HCT116 (cell line): Measurements from ENCODE around the gene MYBPC3. TPM values are rescaled to one million over a fixed set of nuclear protein-coding genes. Genes with fewer than 3 reads are reported as not detected.

Experiments used
- ATAC-seq: fragments of 200-7000 bp; cut with Tn5 transposase; 2 replicates; pipeline ENCODE4 v1.9.1; 2020; ENCODE audit warnings: mild to moderate bottlenecking, moderate library complexity
- BruUV-seq: library from RNA; stranded (reverse); fragments of 400-500 nt; replicated peaks from 2 replicates; lab custom pipeline; 2021; lab: Mats Ljungman, UMichigan
- CTCF ChIA-PET: fragments of 300-600 bp; sonication (Branson Sonifier 250); formaldehyde crosslinking; loops from one replicate; lab custom pipeline; 2021; ENCODE audit warnings: antibody characterized with exemption; lab: Charles Lee
- POLR2A ChIA-PET: fragments of 300-600, 350-600 bp; sonication (Branson Sonifier 250); formaldehyde crosslinking; loops from one replicate; lab custom pipeline; 2021; ENCODE audit warnings: antibody characterized with exemption; lab: Charles Lee
- RAD21 ChIA-PET, 2 experiments: fragments of 300-600 bp; sonication (Branson Sonifier 250); formaldehyde crosslinking; loops; one replicate each; lab custom pipeline; 2023; ENCODE audit warnings: low total read pairs in 2 of 2; ENCODE audit not compliant: uncharacterized antibody in 2 of 2, unreplicated experiment in 2 of 2, low non-redundant PET in 1 of 2; lab: Charles Lee
- DNase-seq: peaks from one replicate; pipeline ENCODE4 v3.0.0-alpha.2; 2010; ENCODE audit warnings: low read depth, low spot score
- H2AFZ ChIP-seq: fragments of 200-600 bp; shearing (Covaris generic), sonication (generic); 2 replicates; pipeline ENCODE4 v1.6.1; 2017; ENCODE audit warnings: low read depth, mixed run types, mixed read lengths, antibody characterized with exemption, low read length; ENCODE audit not compliant: poor library complexity, severe bottlenecking
- H3K27ac ChIP-seq: 2 replicates; pipeline ENCODE4 v1.5.1; 2012; ENCODE audit warnings: low read depth, low read length
- H3K27me3 ChIP-seq: fragments of 200-600 bp; sonication (generic); 2 replicates; pipeline ENCODE4 v1.6.1; 2016; ENCODE audit warnings: mixed run types, low read length, mixed read lengths; ENCODE audit not compliant: insufficient read depth
- H3K36me3 ChIP-seq, 2 experiments: fragments of 200-500 bp in 1 of 2; fragments of 200-600 bp in 1 of 2; sonication (Bioruptor generic) in 1 of 2; sonication (generic) in 1 of 2; 2 replicates each; pipeline versions ENCODE4 v1.5.1 to v1.6.1; 2014 to 2016; ENCODE audit warnings: low read length in 2 of 2, inconsistent platforms in 1 of 2, mixed read lengths in 1 of 2, mixed run types in 1 of 2; ENCODE audit not compliant: insufficient read depth in 2 of 2, control insufficient read depth in 1 of 2
- H3K4me1 ChIP-seq, 2 experiments: fragments of 200-600 bp in 1 of 2; sonication (generic) in 1 of 2; 2 replicates each; pipeline versions ENCODE4 v1.5.1 to v1.6.1; 2012 to 2017; ENCODE audit warnings: low read length in 2 of 2, inconsistent platforms in 1 of 2, mild to moderate bottlenecking in 1 of 2, mixed read lengths in 1 of 2, mixed run types in 1 of 2, moderate library complexity in 1 of 2; ENCODE audit not compliant: insufficient read depth in 2 of 2, control insufficient read depth in 1 of 2
- H3K4me2 ChIP-seq: fragments of 200-600 bp; sonication (generic); 2 replicates; pipeline ENCODE4 v1.6.1; 2017; ENCODE audit warnings: mixed run types, low read length, mixed read lengths
- H3K4me3 ChIP-seq, 2 experiments: fragments of 200-600 bp in 1 of 2; sonication (generic) in 1 of 2; replicated peaks in 1 of 2; 2 replicates each; pipeline ENCODE4 v1.5.1; 2011 to 2016; ENCODE audit warnings: low read length in 2 of 2, control low read depth in 1 of 2, low read depth in 1 of 2, mild to moderate bottlenecking in 1 of 2, mixed read lengths in 1 of 2, mixed run types in 1 of 2
- H3K79me2 ChIP-seq: fragments of 200-600 bp; sonication (generic); 2 replicates; pipeline ENCODE4 v1.6.1; 2017; ENCODE audit warnings: mild to moderate bottlenecking, mixed run types, low read length, moderate library complexity, mixed read lengths; ENCODE audit not compliant: insufficient read depth
- H3K9ac ChIP-seq: fragments of 200-600 bp; sonication (generic); 2 replicates; pipeline ENCODE4 v1.6.1; 2016; ENCODE audit warnings: low read length, mixed read lengths
- H3K9me2 ChIP-seq: fragments of 200-600 bp; sonication (generic), shearing (Covaris generic); 2 replicates; pipeline ENCODE4 v1.6.1; 2017; ENCODE audit warnings: mixed run types, mild to moderate bottlenecking, moderate library complexity; ENCODE audit not compliant: insufficient read depth
- H3K9me3 ChIP-seq, 2 experiments: fragments of 200-500 bp in 1 of 2; fragments of 200-600 bp in 1 of 2; sonication (Bioruptor generic) in 1 of 2; sonication (generic) in 1 of 2; 2 replicates each; pipeline ENCODE4 v1.6.1; 2014 to 2017; ENCODE audit warnings: low read length in 2 of 2, mixed read lengths in 2 of 2, inconsistent platforms in 1 of 2, low read depth in 1 of 2, mild to moderate bottlenecking in 1 of 2, mixed run types in 1 of 2, moderate library complexity in 1 of 2; ENCODE audit not compliant: control insufficient read depth in 1 of 2, insufficient read depth in 1 of 2
- H4K20me1 ChIP-seq: fragments of 200-600 bp; sonication (generic), shearing (Covaris generic); 2 replicates; pipeline ENCODE4 v1.6.1; 2017; ENCODE audit warnings: mixed run types, mild to moderate bottlenecking, moderate library complexity; ENCODE audit not compliant: insufficient read depth
- ATF3 ChIP-seq: IDR thresholded peaks from 2 replicates; pipeline ENCODE4 v1.6.1; 2012
- CEBPB ChIP-seq: IDR thresholded peaks from 2 replicates; pipeline ENCODE4 v1.6.1; 2012; ENCODE audit warnings: low read depth
- CTCF ChIP-seq, 3 experiments: fragments of 200-600 bp in 1 of 3; sonication (generic) in 1 of 3; IDR thresholded peaks in 2 of 3; conservative IDR thresholded peaks in 1 of 3; 2 replicates each; pipeline ENCODE4 v1.5.1; 2012 to 2017; ENCODE audit warnings: low read depth in 2 of 3, low read length in 2 of 3, antibody characterized with exemption in 1 of 3, borderline replicate concordance in 1 of 3, control low read depth in 1 of 3, mild to moderate bottlenecking in 1 of 3, mixed read lengths in 1 of 3, mixed run types in 1 of 3, moderate library complexity in 1 of 3; ENCODE audit not compliant: insufficient read depth in 1 of 3
- EGR1 ChIP-seq: IDR thresholded peaks from 2 replicates; pipeline ENCODE4 v1.6.1; 2012; ENCODE audit warnings: low read depth
- EZH2 ChIP-seq: fragments of 200-600 bp; sonication (generic); IDR thresholded peaks from 2 replicates; pipeline ENCODE4 v1.6.1; 2017; ENCODE audit warnings: antibody characterized with exemption, mixed run types
- EZH2phosphoT487 ChIP-seq: fragments of 200-600 bp; IDR thresholded peaks from 2 replicates; pipeline ENCODE4 v1.6.1; 2018; ENCODE audit warnings: antibody characterized with exemption, borderline replicate concordance
- FOSL1 ChIP-seq: IDR thresholded peaks from 2 replicates; pipeline ENCODE4 v1.6.1; 2012; ENCODE audit warnings: low read depth
- MAX ChIP-seq: IDR thresholded peaks from 2 replicates; pipeline ENCODE4 v1.6.1; 2012
- POLR2A ChIP-seq: IDR thresholded peaks from 2 replicates; pipeline ENCODE4 v1.7.0; 2011; ENCODE audit warnings: borderline replicate concordance; ENCODE audit not compliant: insufficient read depth, insufficient read length; ENCODE audit errors: extremely low read depth
- POLR2AphosphoS5 ChIP-seq: IDR thresholded peaks from 2 replicates; pipeline ENCODE4 v1.6.1; 2011; ENCODE audit warnings: mild to moderate bottlenecking, low read depth, low read length, moderate library complexity
- RAD21 ChIP-seq: IDR thresholded peaks from 2 replicates; pipeline ENCODE4 v1.6.1; 2012; ENCODE audit warnings: low read depth, mild to moderate bottlenecking
- REST ChIP-seq: IDR thresholded peaks from 2 replicates; pipeline ENCODE4 v1.6.1; 2012; ENCODE audit warnings: low read depth
- SP1 ChIP-seq: IDR thresholded peaks from 2 replicates; pipeline ENCODE4 v1.6.1; 2012; ENCODE audit warnings: low read depth
- TCF7L2 ChIP-seq: IDR thresholded peaks from 2 replicates; pipeline ENCODE4 v1.7.0; 2011; ENCODE audit warnings: borderline replicate concordance, inconsistent platforms; ENCODE audit not compliant: insufficient read depth, insufficient read length; ENCODE audit errors: extremely low read depth
- ZBTB33 ChIP-seq: IDR thresholded peaks from 2 replicates; pipeline ENCODE4 v1.6.1; 2011; ENCODE audit warnings: mild to moderate bottlenecking, low read length, moderate library complexity; ENCODE audit not compliant: insufficient replicate concordance; ENCODE audit errors: extremely low read depth
- ZNF274 ChIP-seq: fragments of 200-500 bp; sonication (Bioruptor generic); IDR thresholded peaks from 2 replicates; pipeline ENCODE4 v1.6.1; 2014; ENCODE audit warnings: mild to moderate bottlenecking, low read depth, low read length, inconsistent platforms
- intact Hi-C: fragments of 100-400 bp; cut with micrococcal nuclease; formaldehyde crosslinking; loops from 2 replicates; pipeline ENCODE4 v1.10.0; 2022
- total RNA-seq: library from RNA; stranded (reverse); gene quantifications from one replicate; pipeline ENCODE4 v1.2.1, GENCODE V29; 2021; ENCODE audit not compliant: unreplicated experiment

Gene MYBPC3
- total RNA-seq, 1 experiment from 2014 or later = 0.25 TPM

GRCh38 chr11:47384498-47384897 lies 32.0 kb upstream of the MYBPC3 start:
- POLR2A ChIA-PET = no interaction called here
- no peak for ATAC-seq
- CTCF ChIA-PET = no interaction called here

More at GRCh38 chr11:47384498-47384897, 32.0 kb upstream of the MYBPC3 start:
- Histone ChIP-seq H2AFZ (no peak overlapping the region), H3K79me2 (no peaks in the 10 kb centered on the region), H3K4me1 (no peaks in the 10 kb centered on the region), H4K20me1 (no peaks in the 10 kb centered on the region), H3K27ac (no peak overlapping the region), H3K4me3 (no peak overlapping the region), H3K9ac (no peak overlapping the region), H3K9me3 (no peaks in the 10 kb centered on the region), H3K27me3 (no peaks in the 10 kb centered on the region), H3K4me2 (no peak overlapping the region), H3K9me2 (no peaks in the 10 kb centered on the region), H3K36me3 (no peaks in the 10 kb centered on the region)
- DNase-seq = no peak
- RAD21 ChIA-PET = no interaction called here
- no TSS peak for BruUV-seq
- no peak for TF ChIP-seq MAX
- TF ChIP-seq ZBTB33 = no peak
- TF ChIP-seq EZH2 = no peak
- no peak for TF ChIP-seq EGR1
- no peak for TF ChIP-seq RAD21
- no peak for TF ChIP-seq CTCF (IDR thresholded peaks at IDR 0.05 in 2 of 3, conservative IDR thresholded peaks at IDR 0.05 in 1 of 3; ENCODE audit: borderline replicate concordance in 1 of 3, insufficient read depth in 1 of 3, low read depth in 2 of 3, low read length in 2 of 3)
- no peak for TF ChIP-seq FOSL1
- TF ChIP-seq REST = no peak
- no peak for TF ChIP-seq POLR2A
- TF ChIP-seq POLR2AphosphoS5 = no peak
- TF ChIP-seq CEBPB = no peak
- TF ChIP-seq ZNF274 = no peak
- TF ChIP-seq ATF3 = no peak
- TF ChIP-seq EZH2phosphoT487 = no peak
- TF ChIP-seq TCF7L2 = no peak
- TF ChIP-seq SP1 = no peak
- intact Hi-C loops = no loop called here
